Ishikawa (cell line): ENCODE measurements around the gene ZNF341.

Experiments used
- CEBPB ChIP-seq: IDR thresholded peaks from 2 replicates; pipeline ENCODE4 v1.6.1; 2012
- CREB1 ChIP-seq: IDR thresholded peaks from 2 replicates; pipeline ENCODE4 v1.6.1; 2012; ENCODE audit warnings: low read depth
- EGR1 ChIP-seq: IDR thresholded peaks from 2 replicates; pipeline ENCODE4 v1.6.1; 2012
- EP300 ChIP-seq: IDR thresholded peaks from 2 replicates; pipeline ENCODE4 v1.6.1; 2012; ENCODE audit warnings: borderline replicate concordance
- FOXM1 ChIP-seq: IDR thresholded peaks from 2 replicates; pipeline ENCODE4 v1.6.1; 2012; ENCODE audit warnings: low read depth, borderline replicate concordance
- NFIC ChIP-seq: IDR thresholded peaks from 2 replicates; pipeline ENCODE4 v1.6.1; 2012
- RAD21 ChIP-seq: IDR thresholded peaks from 2 replicates; pipeline ENCODE4 v1.6.1; 2012; ENCODE audit warnings: low read depth
- TAF1 ChIP-seq: IDR thresholded peaks from 2 replicates; pipeline ENCODE4 v1.6.1; 2012; ENCODE audit warnings: low read depth, mild to moderate bottlenecking
- TCF12 ChIP-seq: IDR thresholded peaks from 2 replicates; pipeline ENCODE4 v1.6.1; 2012; ENCODE audit warnings: low read depth
- TEAD4 ChIP-seq: IDR thresholded peaks from 2 replicates; pipeline ENCODE4 v1.6.1; 2012
- USF1 ChIP-seq: IDR thresholded peaks from 2 replicates; pipeline ENCODE4 v1.6.1; 2012
- YY1 ChIP-seq: IDR thresholded peaks from 2 replicates; pipeline ENCODE4 v1.6.1; 2012; ENCODE audit warnings: low read depth
- ZBTB7A ChIP-seq: IDR thresholded peaks from 2 replicates; pipeline ENCODE4 v1.6.1; 2012; ENCODE audit warnings: low read depth
- TF ChIP-seq, protein P1 (sequence below): IDR thresholded peaks from 2 replicates; pipeline ENCODE4 v1.6.1; 2012
- TF ChIP-seq, protein P2 (sequence below): IDR thresholded peaks from 2 replicates; pipeline ENCODE4 v1.6.1; 2012; ENCODE audit warnings: low read depth, mild to moderate bottlenecking

Gene ZNF341

GRCh38 chr20:33781133-33781532 lies 49.3 kb downstream of the ZNF341 start:
- no peak for TF ChIP-seq CREB1
- TF ChIP-seq, protein P1, sequence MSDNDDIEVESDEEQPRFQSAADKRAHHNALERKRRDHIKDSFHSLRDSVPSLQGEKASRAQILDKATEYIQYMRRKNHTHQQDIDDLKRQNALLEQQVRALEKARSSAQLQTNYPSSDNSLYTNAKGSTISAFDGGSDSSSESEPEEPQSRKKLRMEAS, result no peak
- TF ChIP-seq EP300, result no peak
- TF ChIP-seq TCF12, result no peak
- no peak for TF ChIP-seq USF1
- no peak for TF ChIP-seq RAD21
- no peak for TF ChIP-seq ZBTB7A
- TF ChIP-seq, protein P2, sequence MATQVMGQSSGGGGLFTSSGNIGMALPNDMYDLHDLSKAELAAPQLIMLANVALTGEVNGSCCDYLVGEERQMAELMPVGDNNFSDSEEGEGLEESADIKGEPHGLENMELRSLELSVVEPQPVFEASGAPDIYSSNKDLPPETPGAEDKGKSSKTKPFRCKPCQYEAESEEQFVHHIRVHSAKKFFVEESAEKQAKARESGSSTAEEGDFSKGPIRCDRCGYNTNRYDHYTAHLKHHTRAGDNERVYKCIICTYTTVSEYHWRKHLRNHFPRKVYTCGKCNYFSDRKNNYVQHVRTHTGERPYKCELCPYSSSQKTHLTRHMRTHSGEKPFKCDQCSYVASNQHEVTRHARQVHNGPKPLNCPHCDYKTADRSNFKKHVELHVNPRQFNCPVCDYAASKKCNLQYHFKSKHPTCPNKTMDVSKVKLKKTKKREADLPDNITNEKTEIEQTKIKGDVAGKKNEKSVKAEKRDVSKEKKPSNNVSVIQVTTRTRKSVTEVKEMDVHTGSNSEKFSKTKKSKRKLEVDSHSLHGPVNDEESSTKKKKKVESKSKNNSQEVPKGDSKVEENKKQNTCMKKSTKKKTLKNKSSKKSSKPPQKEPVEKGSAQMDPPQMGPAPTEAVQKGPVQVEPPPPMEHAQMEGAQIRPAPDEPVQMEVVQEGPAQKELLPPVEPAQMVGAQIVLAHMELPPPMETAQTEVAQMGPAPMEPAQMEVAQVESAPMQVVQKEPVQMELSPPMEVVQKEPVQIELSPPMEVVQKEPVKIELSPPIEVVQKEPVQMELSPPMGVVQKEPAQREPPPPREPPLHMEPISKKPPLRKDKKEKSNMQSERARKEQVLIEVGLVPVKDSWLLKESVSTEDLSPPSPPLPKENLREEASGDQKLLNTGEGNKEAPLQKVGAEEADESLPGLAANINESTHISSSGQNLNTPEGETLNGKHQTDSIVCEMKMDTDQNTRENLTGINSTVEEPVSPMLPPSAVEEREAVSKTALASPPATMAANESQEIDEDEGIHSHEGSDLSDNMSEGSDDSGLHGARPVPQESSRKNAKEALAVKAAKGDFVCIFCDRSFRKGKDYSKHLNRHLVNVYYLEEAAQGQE, result no peak
- no peak for TF ChIP-seq CEBPB
- no peak for TF ChIP-seq YY1

GRCh38 chr20:33781945-33782344 lies 50.1 kb downstream of the ZNF341 start:
- TF ChIP-seq, protein P2, result no peak

GRCh38 chr20:33783256-33783655 lies 51.5 kb downstream of the ZNF341 start:
- no peak for TF ChIP-seq USF1
- TF ChIP-seq, protein P1, result no peak
- no peak for TF ChIP-seq CREB1
- TF ChIP-seq TEAD4, result no peak
- TF ChIP-seq NFIC, result no peak
- TF ChIP-seq ZBTB7A, result no peak
- TF ChIP-seq TAF1, result no peak
- TF ChIP-seq TCF12, result no peak
- TF ChIP-seq EGR1, result no peak
- no peak for TF ChIP-seq EP300
- no peak for TF ChIP-seq YY1
- TF ChIP-seq RAD21, result no peak
- no peak for TF ChIP-seq CEBPB
- TF ChIP-seq, protein P2, result no peak
- TF ChIP-seq FOXM1, result no peak

GRCh38 chr20:33783818-33784217 lies 52.0 kb downstream of the ZNF341 start:
- TF ChIP-seq CREB1 (no peak), TAF1 (no peak), USF1 (no peak), NFIC (no peak), CEBPB (no peak), YY1 (no peak), FOXM1 (no peak), EP300 (no peak), TCF12 (no peak), ZBTB7A (no peak), EGR1 (no peak), TEAD4 (no peak), RAD21 (no peak)
- TF ChIP-seq, protein P2, result no peak
- TF ChIP-seq, protein P1, result no peak
